GM23338 (cell line): ENCODE measurements around the gene TANGO6. TPM values are rescaled to one million over a fixed set of nuclear protein-coding genes. Genes with fewer than 3 reads are reported as not detected.

ENCODE experiments used
- ATAC-seq: fragments of 200-7000 bp; cut with Tn5 transposase; 3 replicates; pipeline ENCODE4 v1.9.1; 2020
- DNase-seq: peaks from one replicate; pipeline ENCODE4 v3.0.0-alpha.2; 2015; ENCODE audit warnings: low spot score
- H2AFZ ChIP-seq: fragments of 200-600 bp; sonication (generic); 2 replicates; pipeline ENCODE4 v1.8.0; 2016; ENCODE audit warnings: antibody characterized with exemption, mild to moderate bottlenecking, moderate library complexity
- H3F3A ChIP-seq: fragments of 200-600 bp; sonication (generic); replicated peaks from 2 replicates; pipeline ENCODE4 v1.8.0; 2017; ENCODE audit warnings: antibody characterized with exemption, mixed run types, low read depth
- H3K27ac ChIP-seq: fragments of 200-600 bp; sonication (generic); 2 replicates; pipeline ENCODE4 v1.6.1; 2016; ENCODE audit warnings: low read depth
- H3K27me3 ChIP-seq: fragments of 200-600 bp; sonication (generic); 2 replicates; pipeline ENCODE4 v1.8.0; 2016; ENCODE audit warnings: mild to moderate bottlenecking, mixed run types, moderate library complexity; ENCODE audit not compliant: insufficient read depth
- H3K36me3 ChIP-seq: fragments of 200-600 bp; sonication (generic); 2 replicates; pipeline ENCODE4 v1.8.0; 2016; ENCODE audit warnings: mild to moderate bottlenecking; ENCODE audit not compliant: insufficient read depth
- H3K4me1 ChIP-seq: fragments of 200-600 bp; sonication (generic); 2 replicates; pipeline ENCODE4 v1.8.0; 2016; ENCODE audit warnings: mild to moderate bottlenecking, moderate library complexity; ENCODE audit not compliant: insufficient read depth
- H3K4me2 ChIP-seq: fragments of 200-600 bp; sonication (generic); 2 replicates; pipeline ENCODE4 v1.7.1; 2017; ENCODE audit warnings: mixed run types
- H3K4me3 ChIP-seq: fragments of 200-600 bp; sonication (generic); 2 replicates; pipeline ENCODE4 v1.6.1; 2016; ENCODE audit warnings: mixed run types
- H3K79me2 ChIP-seq: fragments of 200-600 bp; sonication (generic); replicated peaks from 2 replicates; pipeline ENCODE4 v1.8.0; 2017; ENCODE audit warnings: mild to moderate bottlenecking; ENCODE audit not compliant: insufficient read depth
- H3K9me2 ChIP-seq: fragments of 200-600 bp; sonication (generic); 2 replicates; pipeline ENCODE4 v1.8.0; 2017; ENCODE audit not compliant: insufficient read depth
- H4K20me1 ChIP-seq: fragments of 200-600 bp; sonication (generic); replicated peaks from 2 replicates; pipeline ENCODE4 v1.8.0; 2017; ENCODE audit warnings: mild to moderate bottlenecking; ENCODE audit not compliant: insufficient read depth
- H3K27ac Mint-ChIP-seq: 2 replicates; pipeline ENCODE4 v1.8.0; 2020; ENCODE audit warnings: inconsistent platforms, mild to moderate bottlenecking, moderate library complexity, mixed read lengths
- H3K27me3 Mint-ChIP-seq: 3 replicates; pipeline ENCODE4 v1.8.0; 2022; ENCODE audit warnings: low read depth, mild to moderate bottlenecking, moderate library complexity, mixed read lengths, inconsistent platforms; ENCODE audit not compliant: insufficient read depth, poor library complexity
- H3K36me3 Mint-ChIP-seq: 3 replicates; pipeline ENCODE4 v1.8.0; 2021; ENCODE audit warnings: low read depth, mild to moderate bottlenecking, inconsistent platforms, moderate library complexity, mixed read lengths
- H3K4me1 Mint-ChIP-seq: 3 replicates; pipeline ENCODE4 v1.8.0; 2020; ENCODE audit warnings: mild to moderate bottlenecking, inconsistent platforms, mixed read lengths
- H3K4me3 Mint-ChIP-seq: 3 replicates; pipeline ENCODE4 v1.8.0; 2021; ENCODE audit warnings: moderate library complexity, mild to moderate bottlenecking, inconsistent platforms, mixed read lengths
- H3K9me3 Mint-ChIP-seq: 3 replicates; pipeline ENCODE4 v1.8.0; 2020; ENCODE audit warnings: moderate library complexity, mild to moderate bottlenecking, inconsistent platforms, mixed read lengths
- CREB1 ChIP-seq: fragments of 250-450 bp; sonication (Bioruptor Pico); IDR thresholded peaks from 2 replicates; pipeline ENCODE4 v1.5.0; 2020; ENCODE audit warnings: low read depth, mild to moderate bottlenecking, moderate library complexity
- EZH2phosphoT487 ChIP-seq: fragments of 200-600 bp; sonication (generic); IDR thresholded peaks from one replicate; pipeline ENCODE4 v1.8.1; 2018; ENCODE audit warnings: antibody characterized with exemption; ENCODE audit not compliant: unreplicated experiment
- NANOG ChIP-seq: IDR thresholded peaks from 2 replicates; pipeline ENCODE4 v1.6.1; 2016; ENCODE audit warnings: antibody characterized with exemption, borderline replicate concordance
- REST ChIP-seq: IDR thresholded peaks from one replicate; pipeline ENCODE4 v1.6.1; 2018; ENCODE audit warnings: antibody characterized with exemption; ENCODE audit not compliant: unreplicated experiment
- ZNF114 ChIP-seq: fragments of 250-450 bp; sonication (Bioruptor Pico); IDR thresholded peaks from 2 replicates; pipeline ENCODE4 v1.5.0; 2020; ENCODE audit warnings: mild to moderate bottlenecking, moderate library complexity
- polyA plus RNA-seq: library from polyadenylated mRNA; unstranded; fragments of >200 nt; fragmentation: Nextera tagmentation; extraction: Ambion mirVana; gene quantifications from 2 replicates; pipeline ENCODE4 v1.2.1, GENCODE V29; 2016
- total RNA-seq: library from RNA; depleted of rRNA; stranded (reverse); fragments of >200 nt; shearing (Covaris generic); gene quantifications from 2 replicates; pipeline ENCODE4 v1.2.3, GENCODE V29; 2014
- TF ChIP-seq, protein P1 (sequence below): fragments of 250-450 bp; sonication (Bioruptor Pico); IDR thresholded peaks from 2 replicates; pipeline ENCODE4 v1.5.0; 2020; ENCODE audit warnings: mild to moderate bottlenecking, moderate library complexity
- TF ChIP-seq, protein P2 (sequence below), 2 experiments: fragments of 200-600 bp in 1 of 2; sonication (generic) in 1 of 2; conservative IDR thresholded peaks; 2 replicates each; pipeline versions ENCODE4 v1.5.1 to v1.6.1; 2016 to 2017; ENCODE audit warnings: antibody characterized with exemption in 2 of 2, low read depth in 2 of 2, mild to moderate bottlenecking in 2 of 2, moderate library complexity in 1 of 2
- TF ChIP-seq, protein P3 (sequence below): IDR thresholded peaks from 2 replicates; pipeline ENCODE4 v1.6.1; 2016; ENCODE audit warnings: antibody characterized with exemption

The TANGO6 gene
- total and polyA plus RNA-seq, 2 experiments from 2014 or later: 7.2 to 23.2 TPM

DNA sequence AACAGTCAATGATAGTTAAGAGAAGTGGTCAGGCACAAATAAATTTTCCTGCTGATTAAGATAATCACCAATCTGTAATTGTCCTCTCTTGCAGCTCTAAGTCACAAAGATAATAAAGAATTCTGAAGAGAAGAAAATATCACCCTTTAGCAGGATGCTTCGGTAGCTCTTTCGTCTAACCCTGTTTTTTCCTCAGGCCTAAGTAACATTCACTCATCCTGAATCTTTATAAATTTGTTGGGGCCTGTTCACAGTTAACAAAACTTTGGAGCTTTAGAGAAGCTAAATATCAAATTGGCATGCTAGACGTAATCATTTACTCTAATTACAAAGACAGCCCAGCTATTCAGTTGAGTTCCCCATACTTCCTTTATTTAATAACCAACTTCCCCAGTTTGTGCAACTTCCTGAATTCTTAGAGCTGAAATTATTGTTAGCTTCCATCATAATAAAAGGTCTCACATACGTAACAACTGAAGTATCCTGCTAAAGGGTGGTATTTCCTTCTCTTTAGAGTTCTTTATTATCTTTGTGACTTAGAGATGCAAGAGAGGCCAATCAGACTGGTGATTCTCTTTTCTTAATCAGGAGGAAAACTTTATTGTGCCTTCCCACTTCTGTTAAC, 118.6 kb downstream of the TANGO6 start (continued):
- TF ChIP-seq, protein P1, sequence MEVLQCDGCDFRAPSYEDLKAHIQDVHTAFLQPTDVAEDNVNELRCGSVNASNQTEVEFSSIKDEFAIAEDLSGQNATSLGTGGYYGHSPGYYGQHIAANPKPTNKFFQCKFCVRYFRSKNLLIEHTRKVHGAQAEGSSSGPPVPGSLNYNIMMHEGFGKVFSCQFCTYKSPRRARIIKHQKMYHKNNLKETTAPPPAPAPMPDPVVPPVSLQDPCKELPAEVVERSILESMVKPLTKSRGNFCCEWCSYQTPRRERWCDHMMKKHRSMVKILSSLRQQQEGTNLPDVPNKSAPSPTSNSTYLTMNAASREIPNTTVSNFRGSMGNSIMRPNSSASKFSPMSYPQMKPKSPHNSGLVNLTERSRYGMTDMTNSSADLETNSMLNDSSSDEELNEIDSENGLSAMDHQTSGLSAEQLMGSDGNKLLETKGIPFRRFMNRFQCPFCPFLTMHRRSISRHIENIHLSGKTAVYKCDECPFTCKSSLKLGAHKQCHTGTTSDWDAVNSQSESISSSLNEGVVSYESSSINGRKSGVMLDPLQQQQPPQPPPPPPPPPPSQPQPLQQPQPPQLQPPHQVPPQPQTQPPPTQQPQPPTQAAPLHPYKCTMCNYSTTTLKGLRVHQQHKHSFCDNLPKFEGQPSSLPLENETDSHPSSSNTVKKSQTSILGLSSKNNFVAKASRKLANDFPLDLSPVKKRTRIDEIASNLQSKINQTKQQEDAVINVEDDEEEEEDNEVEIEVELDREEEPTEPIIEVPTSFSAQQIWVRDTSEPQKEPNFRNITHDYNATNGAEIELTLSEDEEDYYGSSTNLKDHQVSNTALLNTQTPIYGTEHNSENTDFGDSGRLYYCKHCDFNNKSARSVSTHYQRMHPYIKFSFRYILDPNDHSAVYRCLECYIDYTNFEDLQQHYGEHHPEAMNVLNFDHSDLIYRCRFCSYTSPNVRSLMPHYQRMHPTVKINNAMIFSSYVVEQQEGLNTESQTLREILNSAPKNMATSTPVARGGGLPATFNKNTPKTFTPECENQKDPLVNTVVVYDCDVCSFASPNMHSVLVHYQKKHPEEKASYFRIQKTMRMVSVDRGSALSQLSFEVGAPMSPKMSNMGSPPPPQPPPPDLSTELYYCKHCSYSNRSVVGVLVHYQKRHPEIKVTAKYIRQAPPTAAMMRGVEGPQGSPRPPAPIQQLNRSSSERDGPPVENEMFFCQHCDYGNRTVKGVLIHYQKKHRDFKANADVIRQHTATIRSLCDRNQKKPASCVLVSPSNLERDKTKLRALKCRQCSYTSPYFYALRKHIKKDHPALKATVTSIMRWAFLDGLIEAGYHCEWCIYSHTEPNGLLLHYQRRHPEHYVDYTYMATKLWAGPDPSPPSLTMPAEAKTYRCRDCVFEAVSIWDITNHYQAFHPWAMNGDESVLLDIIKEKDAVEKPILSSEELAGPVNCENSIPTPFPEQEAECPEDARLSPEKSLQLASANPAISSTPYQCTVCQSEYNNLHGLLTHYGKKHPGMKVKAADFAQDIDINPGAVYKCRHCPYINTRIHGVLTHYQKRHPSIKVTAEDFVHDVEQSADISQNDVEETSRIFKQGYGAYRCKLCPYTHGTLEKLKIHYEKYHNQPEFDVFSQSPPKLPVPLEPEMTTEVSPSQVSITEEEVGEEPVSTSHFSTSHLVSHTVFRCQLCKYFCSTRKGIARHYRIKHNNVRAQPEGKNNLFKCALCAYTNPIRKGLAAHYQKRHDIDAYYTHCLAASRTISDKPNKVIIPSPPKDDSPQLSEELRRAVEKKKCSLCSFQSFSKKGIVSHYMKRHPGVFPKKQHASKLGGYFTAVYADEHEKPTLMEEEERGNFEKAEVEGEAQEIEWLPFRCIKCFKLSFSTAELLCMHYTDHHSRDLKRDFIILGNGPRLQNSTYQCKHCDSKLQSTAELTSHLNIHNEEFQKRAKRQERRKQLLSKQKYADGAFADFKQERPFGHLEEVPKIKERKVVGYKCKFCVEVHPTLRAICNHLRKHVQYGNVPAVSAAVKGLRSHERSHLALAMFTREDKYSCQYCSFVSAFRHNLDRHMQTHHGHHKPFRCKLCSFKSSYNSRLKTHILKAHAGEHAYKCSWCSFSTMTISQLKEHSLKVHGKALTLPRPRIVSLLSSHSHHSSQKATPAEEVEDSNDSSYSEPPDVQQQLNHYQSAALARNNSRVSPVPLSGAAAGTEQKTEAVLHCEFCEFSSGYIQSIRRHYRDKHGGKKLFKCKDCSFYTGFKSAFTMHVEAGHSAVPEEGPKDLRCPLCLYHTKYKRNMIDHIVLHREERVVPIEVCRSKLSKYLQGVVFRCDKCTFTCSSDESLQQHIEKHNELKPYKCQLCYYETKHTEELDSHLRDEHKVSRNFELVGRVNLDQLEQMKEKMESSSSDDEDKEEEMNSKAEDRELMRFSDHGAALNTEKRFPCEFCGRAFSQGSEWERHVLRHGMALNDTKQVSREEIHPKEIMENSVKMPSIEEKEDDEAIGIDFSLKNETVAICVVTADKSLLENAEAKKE: no peak
- TF ChIP-seq REST: no peak
- TF ChIP-seq ZNF114 (CRISPR knock-in tag): no peak

DNA sequence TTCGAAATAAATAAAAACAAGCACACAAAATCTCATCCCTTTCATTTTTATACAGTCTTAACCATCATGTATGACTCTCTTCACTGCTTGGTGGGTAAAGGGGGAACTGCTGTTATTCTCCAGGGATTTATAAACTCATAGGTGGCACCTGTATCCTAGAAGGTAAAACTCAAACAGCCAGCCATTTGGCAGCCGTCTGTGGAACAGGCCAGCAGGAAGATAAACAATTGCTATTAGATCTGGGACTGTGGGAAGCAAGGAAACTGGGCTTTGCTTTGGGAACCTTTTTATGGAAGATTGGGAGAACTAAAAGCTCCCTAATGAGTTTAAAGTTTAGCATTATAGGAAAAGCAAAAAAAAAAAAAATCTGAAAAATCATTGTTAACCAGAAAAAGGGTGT, 126.0 kb downstream of the TANGO6 start:
- Histone ChIP-seq H3K4me2 (no peak overlapping the region), H3K4me3 (no peak overlapping the region), H4K20me1 (no peaks in the 10 kb centered on the region), H3F3A (peaks cover 6% of the 10 kb centered on the region; the same call in 1 of the 2 replicates), H3K27ac (no peak overlapping the region), H3K79me2 (no peaks in the 10 kb centered on the region), H3K4me1 (peaks cover 26% of the 10 kb centered on the region), H2AFZ (no peak overlapping the region), H3K36me3 (no peaks in the 10 kb centered on the region), H3K9me2 (no peaks in the 10 kb centered on the region), H3K27me3 (no peaks in the 10 kb centered on the region)
- peaks cover 25% of the 10 kb centered on the region for H3K4me1 Mint-ChIP-seq
- H3K27me3 Mint-ChIP-seq: peaks cover 2% of the 10 kb centered on the region
- no peaks in the 10 kb centered on the region for H3K36me3 Mint-ChIP-seq
- no peaks in the 10 kb centered on the region for H3K9me3 Mint-ChIP-seq
- H3K27ac Mint-ChIP-seq: no peak overlapping the region
- ATAC-seq (no peak), DNase-seq (no peak)
- H3K4me3 Mint-ChIP-seq: no peak overlapping the region
- TF ChIP-seq CREB1: no peak
- TF ChIP-seq REST: no peak
- TF ChIP-seq, protein P2, sequence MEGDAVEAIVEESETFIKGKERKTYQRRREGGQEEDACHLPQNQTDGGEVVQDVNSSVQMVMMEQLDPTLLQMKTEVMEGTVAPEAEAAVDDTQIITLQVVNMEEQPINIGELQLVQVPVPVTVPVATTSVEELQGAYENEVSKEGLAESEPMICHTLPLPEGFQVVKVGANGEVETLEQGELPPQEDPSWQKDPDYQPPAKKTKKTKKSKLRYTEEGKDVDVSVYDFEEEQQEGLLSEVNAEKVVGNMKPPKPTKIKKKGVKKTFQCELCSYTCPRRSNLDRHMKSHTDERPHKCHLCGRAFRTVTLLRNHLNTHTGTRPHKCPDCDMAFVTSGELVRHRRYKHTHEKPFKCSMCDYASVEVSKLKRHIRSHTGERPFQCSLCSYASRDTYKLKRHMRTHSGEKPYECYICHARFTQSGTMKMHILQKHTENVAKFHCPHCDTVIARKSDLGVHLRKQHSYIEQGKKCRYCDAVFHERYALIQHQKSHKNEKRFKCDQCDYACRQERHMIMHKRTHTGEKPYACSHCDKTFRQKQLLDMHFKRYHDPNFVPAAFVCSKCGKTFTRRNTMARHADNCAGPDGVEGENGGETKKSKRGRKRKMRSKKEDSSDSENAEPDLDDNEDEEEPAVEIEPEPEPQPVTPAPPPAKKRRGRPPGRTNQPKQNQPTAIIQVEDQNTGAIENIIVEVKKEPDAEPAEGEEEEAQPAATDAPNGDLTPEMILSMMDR (conservative IDR thresholded peaks at IDR 0.05; ENCODE audit: low read depth in 2 of 2): no peak
- TF ChIP-seq, protein P3, sequence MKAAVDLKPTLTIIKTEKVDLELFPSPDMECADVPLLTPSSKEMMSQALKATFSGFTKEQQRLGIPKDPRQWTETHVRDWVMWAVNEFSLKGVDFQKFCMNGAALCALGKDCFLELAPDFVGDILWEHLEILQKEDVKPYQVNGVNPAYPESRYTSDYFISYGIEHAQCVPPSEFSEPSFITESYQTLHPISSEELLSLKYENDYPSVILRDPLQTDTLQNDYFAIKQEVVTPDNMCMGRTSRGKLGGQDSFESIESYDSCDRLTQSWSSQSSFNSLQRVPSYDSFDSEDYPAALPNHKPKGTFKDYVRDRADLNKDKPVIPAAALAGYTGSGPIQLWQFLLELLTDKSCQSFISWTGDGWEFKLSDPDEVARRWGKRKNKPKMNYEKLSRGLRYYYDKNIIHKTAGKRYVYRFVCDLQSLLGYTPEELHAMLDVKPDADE: no peak
- TF ChIP-seq EZH2phosphoT487: no peak
- no peak for TF ChIP-seq NANOG
